ENCODE results near the gene PIEZO1.

Gene PIEZO1

GRCh38 chr16:88798772-88799455 lies 13.9 kb upstream of the PIEZO1 start:
- H3K18ac ChIP-seq (ENCODE audit: low read length), result no peak overlapping the region
- no peak overlapping the region for H4K8ac ChIP-seq (ENCODE audit: low read depth, low read length)
- H3K4ac ChIP-seq (ENCODE audit: low read depth, low read length), result no peak overlapping the region
- no peak overlapping the region for H3K4me3 ChIP-seq (ENCODE audit: low read depth, low read length)
- H2BK120ac ChIP-seq (ENCODE audit: insufficient read depth, low read length, poor library complexity), result no peak overlapping the region
- no peak overlapping the region for H3K23ac ChIP-seq (ENCODE audit: low read length)
- H3K9ac ChIP-seq (ENCODE audit: low read length), result no peak overlapping the region
- no peak overlapping the region for H2BK5ac ChIP-seq (ENCODE audit: low read depth, low read length, poor library complexity)
- H3K79me1 ChIP-seq (ENCODE audit: low read length), result peaks cover 5% of the 10 kb centered on the region
- DNase-seq, result no peak
- peaks cover 4% of the 10 kb centered on the region for H3K9me3 ChIP-seq (ENCODE audit: insufficient read depth, low read depth, low read length)
- no peaks in the 10 kb centered on the region for H3K36me3 ChIP-seq (ENCODE audit: control insufficient read depth in 1 of 2, insufficient read depth in 2 of 2, low read length in 2 of 2)
- no peak overlapping the region for H3K4me2 ChIP-seq (ENCODE audit: low read length)
- no peak overlapping the region for H3K27ac ChIP-seq (ENCODE audit: low read depth, low read length)
- H3K14ac ChIP-seq (ENCODE audit: low read length), result no peak overlapping the region
- H4K91ac ChIP-seq (ENCODE audit: low read depth, low read length), result no peak overlapping the region
- H2AFZ ChIP-seq (ENCODE audit: insufficient read depth, low read length, poor library complexity), result no peak overlapping the region
- H3K4me1 ChIP-seq (ENCODE audit: control insufficient read depth in 1 of 2, insufficient read depth in 2 of 2, low read length in 2 of 2), result peaks cover 2% of the 10 kb centered on the region in 2 experiments
- H3K27me3 ChIP-seq (ENCODE audit: insufficient read depth, low read length), result no peaks in the 10 kb centered on the region
- H3K79me2 ChIP-seq (ENCODE audit: control insufficient read depth, insufficient read depth, low read length, poor library complexity), result peaks cover 3% of the 10 kb centered on the region
- no peak overlapping the region for H2AK5ac ChIP-seq (ENCODE audit: low read length)
- H2BK12ac ChIP-seq (ENCODE audit: low read length), result no peak overlapping the region
- H4K12ac ChIP-seq (ENCODE audit: low read depth, low read length), result no peak overlapping the region

- no peak overlapping the region for H3K14ac ChIP-seq (ENCODE audit: low read length)
- no peak overlapping the region for H3K4ac ChIP-seq (ENCODE audit: low read depth, low read length)
- peak overlapping the region; percentile 34 for H3K4me3 ChIP-seq (ENCODE audit: low read depth, low read length)
- peaks cover 3% of the 10 kb centered on the region for H3K79me1 ChIP-seq (ENCODE audit: low read length)
- H3K27ac ChIP-seq (ENCODE audit: low read depth, low read length), result no peak overlapping the region
- no peak overlapping the region for H4K8ac ChIP-seq (ENCODE audit: low read depth, low read length)
- WGBS (ENCODE audit: extremely low coverage, insufficient coverage, insufficient read length), result 100% methylated on average over 2 of the region's 4 CpGs
- H2AK5ac ChIP-seq (ENCODE audit: low read length), result no peak overlapping the region
- H3K4me2 ChIP-seq (ENCODE audit: low read length), result no peak overlapping the region
- H3K23ac ChIP-seq (ENCODE audit: low read length), result no peak overlapping the region
- no peak overlapping the region for H4K12ac ChIP-seq (ENCODE audit: low read depth, low read length)
- H3K79me2 ChIP-seq (ENCODE audit: control insufficient read depth, insufficient read depth, low read length, poor library complexity), result no peaks in the 10 kb centered on the region
- H2BK120ac ChIP-seq (ENCODE audit: insufficient read depth, low read length, poor library complexity), result no peak overlapping the region
- no peak overlapping the region for H2AFZ ChIP-seq (ENCODE audit: insufficient read depth, low read length, poor library complexity)
- no peak overlapping the region for H3K9ac ChIP-seq (ENCODE audit: low read length)
- no peak overlapping the region for H4K91ac ChIP-seq (ENCODE audit: low read depth, low read length)
- no peak overlapping the region for H2BK5ac ChIP-seq (ENCODE audit: low read depth, low read length, poor library complexity)
- peaks cover 2% of the 10 kb centered on the region in 2 experiments for H3K4me1 ChIP-seq (ENCODE audit: control insufficient read depth in 1 of 2, insufficient read depth in 2 of 2, low read length in 2 of 2)
- H3K27me3 ChIP-seq (ENCODE audit: insufficient read depth, low read length), result no peaks in the 10 kb centered on the region
- H3K9me3 ChIP-seq (ENCODE audit: insufficient read depth, low read depth, low read length), result peaks cover 4% of the 10 kb centered on the region
- no peak overlapping the region for H3K18ac ChIP-seq (ENCODE audit: low read length)
- no peak overlapping the region for H2BK12ac ChIP-seq (ENCODE audit: low read length)
- H3K36me3 ChIP-seq (ENCODE audit: control insufficient read depth in 1 of 2, insufficient read depth in 2 of 2, low read length in 2 of 2), result no peaks in the 10 kb centered on the region
- DNase-seq, result no peak
These were observed 13.1 kb upstream of the PIEZO1 start for GRCh38 chr16:88798073-88798472.

- Histone ChIP-seq H4K91ac (ENCODE audit: low read depth, low read length) (no peak overlapping the region), H3K4me3 (ENCODE audit: low read depth, low read length) (no peak overlapping the region), H3K27ac (ENCODE audit: low read depth, low read length) (no peak overlapping the region), H3K9ac (ENCODE audit: low read length) (no peak overlapping the region), H3K27me3 (ENCODE audit: insufficient read depth, low read length) (no peaks in the 10 kb centered on the region), H3K9me3 (ENCODE audit: insufficient read depth, low read depth, low read length) (peaks cover 5% of the 10 kb centered on the region), H2BK12ac (ENCODE audit: low read length) (no peak overlapping the region), H4K8ac (ENCODE audit: low read depth, low read length) (no peak overlapping the region), H2AFZ (ENCODE audit: insufficient read depth, low read length, poor library complexity) (no peak overlapping the region), H3K23ac (ENCODE audit: low read length) (no peak overlapping the region), H3K79me1 (ENCODE audit: low read length) (no peaks in the 10 kb centered on the region), H3K14ac (ENCODE audit: low read length) (no peak overlapping the region), H3K18ac (ENCODE audit: low read length) (no peak overlapping the region), H4K12ac (ENCODE audit: low read depth, low read length) (no peak overlapping the region), H2BK120ac (ENCODE audit: insufficient read depth, low read length, poor library complexity) (no peak overlapping the region), H3K4ac (ENCODE audit: low read depth, low read length) (no peak overlapping the region), H3K4me1 (ENCODE audit: control insufficient read depth in 1 of 2, insufficient read depth in 2 of 2, low read length in 2 of 2) (no peaks in the 10 kb centered on the region), H2AK5ac (ENCODE audit: low read length) (no peak overlapping the region), H3K36me3 (ENCODE audit: control insufficient read depth in 1 of 2, insufficient read depth in 2 of 2, low read length in 2 of 2) (no peaks in the 10 kb centered on the region), H3K79me2 (ENCODE audit: control insufficient read depth, insufficient read depth, low read length, poor library complexity) (no peaks in the 10 kb centered on the region), H2BK5ac (ENCODE audit: low read depth, low read length, poor library complexity) (no peak overlapping the region), H3K4me2 (ENCODE audit: low read length) (no peak overlapping the region)
- no CpG with 5 or more reads among the region's 4 CpGs for WGBS (ENCODE audit: extremely low coverage, insufficient coverage, insufficient read length)
- DNase-seq, result no peak
These were observed 11.3 kb upstream of the PIEZO1 start for GRCh38 chr16:88796278-88796677.

- Histone ChIP-seq H3K9me3 (ENCODE audit: insufficient read depth, low read depth, low read length) (peaks cover 3% of the 10 kb centered on the region), H3K27me3 (ENCODE audit: insufficient read depth, low read length) (no peaks in the 10 kb centered on the region), H2BK5ac (ENCODE audit: low read depth, low read length, poor library complexity) (no peak overlapping the region), H4K91ac (ENCODE audit: low read depth, low read length) (no peak overlapping the region), H3K4me1 (ENCODE audit: control insufficient read depth in 1 of 2, insufficient read depth in 2 of 2, low read length in 2 of 2) (no peaks in the 10 kb centered on the region), H3K36me3 (ENCODE audit: control insufficient read depth in 1 of 2, insufficient read depth in 2 of 2, low read length in 2 of 2) (no peaks in the 10 kb centered on the region), H3K79me2 (ENCODE audit: control insufficient read depth, insufficient read depth, low read length, poor library complexity) (no peaks in the 10 kb centered on the region), H2AK5ac (ENCODE audit: low read length) (no peak overlapping the region), H3K18ac (ENCODE audit: low read length) (no peak overlapping the region), H4K8ac (ENCODE audit: low read depth, low read length) (no peak overlapping the region), H2BK120ac (ENCODE audit: insufficient read depth, low read length, poor library complexity) (no peak overlapping the region), H3K27ac (ENCODE audit: low read depth, low read length) (no peak overlapping the region), H2BK12ac (ENCODE audit: low read length) (no peak overlapping the region), H3K4ac (ENCODE audit: low read depth, low read length) (no peak overlapping the region), H3K14ac (ENCODE audit: low read length) (no peak overlapping the region), H4K12ac (ENCODE audit: low read depth, low read length) (no peak overlapping the region), H3K4me2 (ENCODE audit: low read length) (no peak overlapping the region), H2AFZ (ENCODE audit: insufficient read depth, low read length, poor library complexity) (no peak overlapping the region), H3K23ac (ENCODE audit: low read length) (no peak overlapping the region), H3K9ac (ENCODE audit: low read length) (no peak overlapping the region), H3K4me3 (ENCODE audit: low read depth, low read length) (no peak overlapping the region), H3K79me1 (ENCODE audit: low read length) (no peaks in the 10 kb centered on the region)
- WGBS (ENCODE audit: extremely low coverage, insufficient coverage, insufficient read length), result no CpG with 5 or more reads among the region's 35 CpGs
- no peak for DNase-seq
These were observed 8.4 kb upstream of the PIEZO1 start for GRCh38 chr16:88793251-88793954.

Measured in trophoblast cell (in vitro differentiated cells and primary cell).